Fibroblast of the aortic adventitia (primary cell): Measurements from ENCODE around the gene LRRC1. TPM values are rescaled to one million over a fixed set of nuclear protein-coding genes. Genes with fewer than 3 reads are reported as not detected.

ENCODE experiments used
- DNase-seq: peaks from one replicate; pipeline ENCODE4 v3.0.0-alpha.2; 2010; ENCODE audit warnings: low read depth
- H3K4me3 ChIP-seq: 2 replicates; pipeline ENCODE4 v1.5.1; 2011; ENCODE audit warnings: low read depth, mild to moderate bottlenecking, control low read depth, low read length, moderate library complexity
- total RNA-seq: library from RNA; depleted of rRNA; stranded (reverse); fragments of >200 nt; gene quantifications from 2 replicates; pipeline ENCODE4 v1.2.3, GENCODE V29; 2012; ENCODE audit warnings: low replicate concordance
- TF ChIP-seq, protein P1 (sequence below): IDR thresholded peaks from 2 replicates; pipeline ENCODE4 v1.5.1; 2011; ENCODE audit warnings: mild to moderate bottlenecking, low read length, control low read depth, inconsistent platforms; ENCODE audit not compliant: insufficient read depth

LRRC1 gene
- total RNA-seq, 1 donor, result 8.3 TPM

DNA sequence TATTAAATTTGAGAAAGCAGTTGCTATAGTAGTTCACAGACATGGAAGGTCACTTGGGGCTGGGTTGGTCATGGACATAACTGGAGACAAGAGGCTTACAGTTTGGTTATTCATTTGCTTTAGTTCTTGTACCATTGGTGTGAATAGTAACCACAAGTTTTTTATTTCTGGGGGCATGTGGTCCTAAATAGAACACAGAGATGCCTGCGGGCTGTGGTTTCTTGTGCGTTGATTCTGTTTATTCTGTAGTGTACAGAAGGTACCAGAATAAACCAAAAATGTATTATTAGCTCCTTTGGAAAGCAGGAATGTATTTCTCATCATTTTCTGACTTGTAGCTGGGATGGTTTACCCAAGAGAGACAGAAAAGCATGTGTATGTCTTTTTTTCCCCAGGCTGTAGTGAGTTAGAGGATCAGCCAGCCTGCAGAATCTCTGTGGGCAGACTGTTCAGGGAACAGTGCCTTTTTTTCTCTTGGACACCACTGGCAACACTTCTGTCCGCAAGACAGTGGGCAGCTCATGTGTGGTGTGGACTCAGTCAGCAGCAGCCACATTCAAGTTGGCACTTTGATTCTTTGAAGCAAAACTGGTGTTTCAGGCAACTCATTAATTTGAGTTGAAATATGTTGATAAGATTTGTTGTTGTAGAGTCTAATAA is 122.1 kb downstream of the LRRC1 start:
- DNase-seq, result no peak

DNA sequence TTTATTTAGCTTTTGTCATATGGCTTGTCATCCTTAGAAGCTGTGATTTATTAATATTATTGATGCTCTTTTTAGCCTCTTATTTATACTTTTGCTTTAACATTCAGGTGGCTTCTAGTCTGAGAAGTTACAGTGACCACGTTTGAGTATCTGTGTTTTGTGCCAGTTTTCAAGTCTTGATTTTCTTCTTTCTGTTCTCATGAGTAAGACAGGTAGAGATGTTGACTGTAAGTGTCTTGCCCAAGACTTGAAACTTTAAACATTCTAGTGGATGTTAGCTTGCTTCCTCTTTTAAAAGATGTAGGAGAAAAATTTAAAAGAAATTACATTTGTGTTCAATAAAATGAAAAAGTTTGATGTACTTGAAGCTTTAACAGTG is 122.6 kb downstream of the LRRC1 start:
- TF ChIP-seq, protein P1, sequence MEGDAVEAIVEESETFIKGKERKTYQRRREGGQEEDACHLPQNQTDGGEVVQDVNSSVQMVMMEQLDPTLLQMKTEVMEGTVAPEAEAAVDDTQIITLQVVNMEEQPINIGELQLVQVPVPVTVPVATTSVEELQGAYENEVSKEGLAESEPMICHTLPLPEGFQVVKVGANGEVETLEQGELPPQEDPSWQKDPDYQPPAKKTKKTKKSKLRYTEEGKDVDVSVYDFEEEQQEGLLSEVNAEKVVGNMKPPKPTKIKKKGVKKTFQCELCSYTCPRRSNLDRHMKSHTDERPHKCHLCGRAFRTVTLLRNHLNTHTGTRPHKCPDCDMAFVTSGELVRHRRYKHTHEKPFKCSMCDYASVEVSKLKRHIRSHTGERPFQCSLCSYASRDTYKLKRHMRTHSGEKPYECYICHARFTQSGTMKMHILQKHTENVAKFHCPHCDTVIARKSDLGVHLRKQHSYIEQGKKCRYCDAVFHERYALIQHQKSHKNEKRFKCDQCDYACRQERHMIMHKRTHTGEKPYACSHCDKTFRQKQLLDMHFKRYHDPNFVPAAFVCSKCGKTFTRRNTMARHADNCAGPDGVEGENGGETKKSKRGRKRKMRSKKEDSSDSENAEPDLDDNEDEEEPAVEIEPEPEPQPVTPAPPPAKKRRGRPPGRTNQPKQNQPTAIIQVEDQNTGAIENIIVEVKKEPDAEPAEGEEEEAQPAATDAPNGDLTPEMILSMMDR, result no peak
- H3K4me3 ChIP-seq, result no peak overlapping the region
- no peak for DNase-seq

More for the DNA sequence above, 122.1 kb downstream of the LRRC1 start:
- TF ChIP-seq, protein P1, result no peak
- no peak overlapping the region for H3K4me3 ChIP-seq

DNA sequence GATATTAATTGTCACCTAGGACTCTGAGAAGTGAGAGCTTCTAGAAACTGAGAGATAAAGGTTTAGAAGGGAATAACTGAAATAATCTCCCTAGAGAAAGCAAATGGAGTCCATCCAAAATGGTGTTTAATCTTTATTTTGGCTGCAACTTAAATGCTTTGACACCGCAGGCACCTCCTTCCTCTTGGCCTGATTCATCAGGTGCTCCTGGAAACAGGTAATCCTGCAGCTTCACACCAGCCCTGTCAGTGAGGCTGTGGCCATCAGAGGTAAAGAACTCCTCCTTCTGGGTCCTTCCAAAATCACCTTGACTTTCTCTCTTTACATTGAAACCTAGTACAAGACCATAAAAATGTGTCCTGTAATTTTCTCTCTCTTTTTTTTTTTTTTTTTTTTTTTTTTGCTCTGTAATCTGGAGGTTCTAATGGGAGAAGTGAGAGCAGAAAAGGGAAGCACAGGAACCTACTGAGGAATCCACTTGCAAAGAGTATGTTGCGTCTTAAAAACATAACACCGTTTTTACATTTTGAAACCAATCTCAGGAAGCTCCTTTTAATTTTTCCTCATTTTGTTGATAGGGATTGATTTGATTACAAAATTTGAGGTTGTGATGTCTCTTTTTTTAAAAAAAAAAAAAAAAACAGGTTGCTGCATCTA is 124.2 kb downstream of the LRRC1 start:
- TF ChIP-seq, protein P1, result no peak
- no peak overlapping the region for H3K4me3 ChIP-seq
- DNase-seq, result no peak

DNA sequence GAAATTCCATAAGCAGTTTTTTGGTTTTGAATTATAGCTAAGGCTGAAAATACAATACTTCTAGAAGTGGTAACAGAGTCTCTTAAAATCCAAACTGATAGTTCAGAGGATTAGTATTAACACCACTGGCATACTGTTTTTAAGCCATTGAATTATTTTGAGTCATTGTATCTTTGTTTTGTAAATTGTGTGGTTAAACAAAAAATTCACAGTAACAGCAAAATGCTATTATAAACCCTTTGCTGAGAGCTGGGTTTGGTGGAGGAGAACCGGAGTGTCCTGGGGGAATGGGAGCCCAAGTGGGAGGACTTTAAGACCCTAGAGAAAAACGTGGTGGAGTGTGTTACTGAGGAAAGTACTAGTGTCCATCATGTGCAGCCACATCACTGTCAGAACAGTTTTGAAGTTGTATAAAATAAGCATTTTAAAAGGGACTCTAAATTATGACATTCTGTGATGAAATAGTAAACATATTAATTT is 125.1 kb downstream of the LRRC1 start:
- TF ChIP-seq, protein P1, result no peak
- DNase-seq, result no peak
- no peak overlapping the region for H3K4me3 ChIP-seq

DNA sequence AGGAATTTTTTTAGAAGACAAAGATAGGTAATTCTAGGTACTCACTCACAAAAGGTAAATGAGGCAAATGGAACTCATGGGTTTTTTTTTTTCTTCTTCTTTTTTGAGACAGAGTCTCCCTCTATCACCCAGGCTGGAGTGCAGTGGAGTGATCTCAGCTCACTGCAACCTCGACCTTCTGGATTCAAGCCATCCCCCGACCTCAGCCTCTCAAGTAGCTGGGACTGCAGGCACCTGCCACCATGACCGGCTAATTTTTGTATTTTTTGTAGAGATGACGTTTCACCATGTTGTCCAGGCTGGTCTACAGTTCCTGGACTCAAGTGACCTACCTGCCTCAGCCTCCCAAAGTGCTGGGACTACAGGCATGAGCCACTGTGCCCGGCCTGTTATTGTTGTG is 126.1 kb downstream of the LRRC1 start:
- TF ChIP-seq, protein P1, result no peak
- DNase-seq, result no peak
- no peak overlapping the region for H3K4me3 ChIP-seq

DNA sequence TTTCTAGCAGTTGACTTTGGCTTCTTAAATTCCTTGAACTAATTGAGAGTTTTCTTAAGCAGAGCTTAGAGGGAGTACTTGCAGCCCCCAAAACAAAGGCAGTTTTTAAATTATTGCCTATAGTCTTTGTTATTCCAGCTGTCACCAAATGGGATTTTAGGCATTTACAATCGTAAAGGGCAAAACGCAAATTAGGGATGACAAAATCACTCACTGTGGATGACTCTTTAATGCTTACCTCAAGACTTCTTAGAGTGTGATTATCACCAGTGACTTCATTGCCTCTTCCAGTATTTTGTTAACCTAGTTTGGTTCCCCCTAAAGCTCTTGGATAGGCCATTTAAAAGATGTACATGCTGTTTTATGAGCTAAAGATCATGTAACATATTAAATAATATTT is 126.8 kb downstream of the LRRC1 start:
- TF ChIP-seq, protein P1, result no peak
- no peak for DNase-seq
- H3K4me3 ChIP-seq, result no peak overlapping the region
